Measurements from ENCODE around the gene GRID2. TPM values are rescaled to one million over a fixed set of nuclear protein-coding genes. Genes with fewer than 3 reads are reported as not detected.

The GRID2 gene
- polyA plus RNA-seq, 1 experiment: not detected

DNA sequence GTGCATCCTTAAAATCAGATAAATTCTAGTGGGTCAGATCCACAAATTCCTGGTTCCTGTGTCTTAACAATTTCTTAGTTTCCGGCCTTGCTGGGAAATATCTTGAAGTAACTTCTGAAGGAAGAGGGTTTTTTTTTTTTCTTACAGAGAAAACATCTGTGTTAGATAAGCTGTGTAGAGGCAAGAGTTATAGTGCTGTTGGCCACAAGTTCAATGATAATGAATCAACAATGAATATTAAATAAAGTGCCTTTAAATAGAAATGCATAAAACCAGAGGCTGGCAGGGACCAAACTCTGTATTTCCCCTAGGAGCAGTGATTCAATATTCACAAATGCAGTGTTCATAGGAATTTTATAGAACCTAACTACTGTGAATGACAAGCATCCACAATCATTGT is 812.9 kb downstream of the GRID2 start:
- H3K4me3 ChIP-seq (ENCODE audit: low read depth, low read length): no peak overlapping the region
- H3K36me3 ChIP-seq (ENCODE audit: control insufficient read depth, insufficient read depth, low read length): no peaks in the 10 kb centered on the region
- ChIA-PET CTCF (no interaction called here), POLR2A (no interaction called here)
- no peak for DNase-seq (ENCODE audit: low read depth)
- TF ChIP-seq, protein P1, sequence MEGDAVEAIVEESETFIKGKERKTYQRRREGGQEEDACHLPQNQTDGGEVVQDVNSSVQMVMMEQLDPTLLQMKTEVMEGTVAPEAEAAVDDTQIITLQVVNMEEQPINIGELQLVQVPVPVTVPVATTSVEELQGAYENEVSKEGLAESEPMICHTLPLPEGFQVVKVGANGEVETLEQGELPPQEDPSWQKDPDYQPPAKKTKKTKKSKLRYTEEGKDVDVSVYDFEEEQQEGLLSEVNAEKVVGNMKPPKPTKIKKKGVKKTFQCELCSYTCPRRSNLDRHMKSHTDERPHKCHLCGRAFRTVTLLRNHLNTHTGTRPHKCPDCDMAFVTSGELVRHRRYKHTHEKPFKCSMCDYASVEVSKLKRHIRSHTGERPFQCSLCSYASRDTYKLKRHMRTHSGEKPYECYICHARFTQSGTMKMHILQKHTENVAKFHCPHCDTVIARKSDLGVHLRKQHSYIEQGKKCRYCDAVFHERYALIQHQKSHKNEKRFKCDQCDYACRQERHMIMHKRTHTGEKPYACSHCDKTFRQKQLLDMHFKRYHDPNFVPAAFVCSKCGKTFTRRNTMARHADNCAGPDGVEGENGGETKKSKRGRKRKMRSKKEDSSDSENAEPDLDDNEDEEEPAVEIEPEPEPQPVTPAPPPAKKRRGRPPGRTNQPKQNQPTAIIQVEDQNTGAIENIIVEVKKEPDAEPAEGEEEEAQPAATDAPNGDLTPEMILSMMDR (IDR thresholded peaks at IDR 0.05; ENCODE audit: insufficient read depth, low read depth, low read length): no peak
- H3K27me3 ChIP-seq (ENCODE audit: control insufficient read depth, insufficient read depth, low read length): no peaks in the 10 kb centered on the region

DNA sequence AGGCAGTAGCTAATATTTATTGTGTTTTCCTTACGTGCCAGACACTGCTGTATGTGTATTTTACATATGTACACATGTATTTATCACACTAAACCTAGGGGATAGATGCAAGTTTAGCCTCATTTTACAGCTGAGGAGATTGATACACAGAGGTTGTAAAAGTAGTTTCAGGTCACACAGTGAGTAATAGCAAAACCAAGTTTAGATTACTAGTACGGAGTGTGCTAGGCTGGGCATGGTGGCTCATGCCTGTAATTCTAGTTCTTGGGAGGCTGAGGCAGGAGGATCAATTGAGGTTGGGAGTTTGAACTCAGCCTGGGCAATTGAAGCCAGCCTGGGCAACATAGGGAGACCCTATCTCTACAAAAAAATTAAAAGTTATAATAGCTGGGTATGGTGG is 823.7 kb downstream of the GRID2 start:
- TF ChIP-seq, protein P1 (IDR thresholded peaks at IDR 0.05; ENCODE audit: insufficient read depth, low read depth, low read length): no peak
- H3K36me3 ChIP-seq (ENCODE audit: control insufficient read depth, insufficient read depth, low read length): no peaks in the 10 kb centered on the region
- no peak overlapping the region for H3K4me3 ChIP-seq (ENCODE audit: low read depth, low read length)
- ChIA-PET CTCF (no interaction called here), POLR2A (no interaction called here)
- DNase-seq (ENCODE audit: low read depth): no peak
- no peaks in the 10 kb centered on the region for H3K27me3 ChIP-seq (ENCODE audit: control insufficient read depth, insufficient read depth, low read length)

- CTCF ChIA-PET: no interaction called here
- Histone ChIP-seq H3K36me3 (ENCODE audit: control insufficient read depth, insufficient read depth, low read length) (no peaks in the 10 kb centered on the region), H3K27me3 (ENCODE audit: control insufficient read depth, insufficient read depth, low read length) (no peaks in the 10 kb centered on the region), H3K4me3 (ENCODE audit: low read depth, low read length) (no peak overlapping the region)
- TF ChIP-seq, protein P1 (IDR thresholded peaks at IDR 0.05; ENCODE audit: insufficient read depth, low read depth, low read length): no peak
- DNase-seq (ENCODE audit: low read depth): no peak
- POLR2A ChIA-PET: no interaction called here
Observed at GRCh38 chr4:93132631-93133030, 828.9 kb downstream of the GRID2 start.

DNA sequence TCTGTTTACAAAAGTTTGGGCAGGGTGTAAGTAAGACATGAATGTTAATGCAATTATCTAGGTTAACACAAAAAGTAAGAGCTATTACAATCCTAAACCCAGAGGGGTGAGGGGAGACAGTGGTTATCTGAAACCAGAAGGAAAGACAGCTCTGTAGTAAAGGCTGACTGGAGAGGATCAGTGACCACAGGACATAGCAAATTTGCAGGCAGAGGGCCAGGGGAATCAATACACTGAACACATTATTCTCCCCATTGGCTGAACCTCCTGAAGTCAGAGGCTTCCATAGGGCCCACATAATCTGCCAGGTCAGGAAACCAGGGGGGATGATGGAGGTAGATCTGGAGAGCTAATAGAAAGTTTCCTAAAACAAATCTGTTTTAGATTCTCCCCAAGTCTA is 835.4 kb downstream of the GRID2 start:
- ChIA-PET POLR2A (no interaction called here), CTCF (no interaction called here)
- TF ChIP-seq, protein P1 (IDR thresholded peaks at IDR 0.05; ENCODE audit: insufficient read depth, low read depth, low read length): no peak
- no peak overlapping the region for H3K4me3 ChIP-seq (ENCODE audit: low read depth, low read length)
- H3K36me3 ChIP-seq (ENCODE audit: control insufficient read depth, insufficient read depth, low read length): no peaks in the 10 kb centered on the region
- H3K27me3 ChIP-seq (ENCODE audit: control insufficient read depth, insufficient read depth, low read length): no peaks in the 10 kb centered on the region
- no peak for DNase-seq (ENCODE audit: low read depth)

DNA sequence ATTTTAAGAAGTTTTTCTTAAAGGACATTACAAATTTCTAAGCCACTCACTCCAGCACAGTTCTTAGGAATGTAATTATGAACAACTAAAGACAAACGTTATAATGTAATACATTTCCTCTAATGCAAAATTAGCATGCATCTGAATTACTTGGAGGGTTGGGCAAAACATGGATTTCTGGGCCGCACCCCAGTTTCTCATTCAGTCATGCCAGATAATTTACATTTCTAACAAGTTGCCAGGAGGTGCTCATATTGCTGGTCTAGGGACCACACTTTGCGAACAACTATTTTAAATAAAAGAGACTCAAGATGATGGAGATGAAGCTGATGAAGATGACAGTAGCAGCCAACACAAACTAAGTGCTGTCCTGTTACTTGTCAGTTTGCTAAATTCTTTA is 840.1 kb downstream of the GRID2 start:
- H3K36me3 ChIP-seq (ENCODE audit: control insufficient read depth, insufficient read depth, low read length): no peaks in the 10 kb centered on the region
- no peak for DNase-seq (ENCODE audit: low read depth)
- CTCF ChIA-PET: no interaction called here
- no peak overlapping the region for H3K4me3 ChIP-seq (ENCODE audit: low read depth, low read length)
- TF ChIP-seq, protein P1 (IDR thresholded peaks at IDR 0.05; ENCODE audit: insufficient read depth, low read depth, low read length): no peak
- POLR2A ChIA-PET: no interaction called here
- H3K27me3 ChIP-seq (ENCODE audit: control insufficient read depth, insufficient read depth, low read length): no peaks in the 10 kb centered on the region

Measured in BJ (cell line).